GM12892 (cell line): ENCODE results near the gene UBA1.

Source experiments
- POLR2A ChIP-seq: IDR thresholded peaks from 2 replicates; pipeline ENCODE4 v1.6.1; 2011; ENCODE audit warnings: low read depth, low read length, control low read depth
- TAF1 ChIP-seq: IDR thresholded peaks from 2 replicates; pipeline ENCODE4 v1.6.1; 2011; ENCODE audit warnings: low read depth, mild to moderate bottlenecking, control low read depth, low read length, borderline replicate concordance

DNA sequence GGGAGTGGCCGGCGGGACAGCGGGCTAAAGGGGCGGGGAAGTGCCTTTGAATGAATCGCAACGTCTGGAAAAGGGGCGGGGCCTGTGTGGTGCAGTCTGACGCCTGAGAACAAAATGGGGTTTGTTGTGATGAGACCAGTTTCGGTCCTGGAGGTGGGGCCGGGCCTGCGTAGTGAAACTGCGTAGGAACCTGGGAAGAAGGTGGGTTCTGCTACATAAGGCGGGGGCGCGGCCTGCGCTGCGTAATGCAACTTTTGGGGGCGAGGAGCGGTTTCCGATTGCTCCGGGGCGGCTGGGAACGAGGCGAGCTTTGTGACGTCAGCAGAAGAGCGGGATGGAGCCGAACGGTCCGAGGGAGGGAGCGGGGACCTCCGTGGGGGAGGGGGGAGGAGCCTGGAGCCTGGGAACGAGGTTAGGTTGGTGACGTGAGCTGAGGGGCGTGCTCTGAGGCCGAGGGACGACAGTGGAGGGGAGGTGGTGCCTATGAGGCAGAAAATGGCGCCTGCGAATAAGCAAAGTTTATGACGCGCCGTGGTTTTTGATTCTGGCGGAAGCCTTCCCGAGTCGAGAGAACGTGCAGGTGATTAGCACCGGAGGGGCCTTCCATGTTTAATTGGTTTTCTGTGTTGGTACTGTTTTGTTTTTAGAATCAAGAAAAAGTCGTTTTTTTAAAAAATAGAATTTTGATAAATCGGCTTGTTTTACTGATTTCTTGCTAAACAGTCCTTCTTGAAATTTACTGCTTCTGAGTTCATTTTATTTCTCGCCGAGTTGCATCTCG is 39.9 kb downstream of the UBA1 start:
- TF ChIP-seq POLR2A = no peak; the same call in 1 of the 2 replicates
- TF ChIP-seq TAF1 = no peak
